Measurements from ENCODE around the gene ARMC5.

DNA sequence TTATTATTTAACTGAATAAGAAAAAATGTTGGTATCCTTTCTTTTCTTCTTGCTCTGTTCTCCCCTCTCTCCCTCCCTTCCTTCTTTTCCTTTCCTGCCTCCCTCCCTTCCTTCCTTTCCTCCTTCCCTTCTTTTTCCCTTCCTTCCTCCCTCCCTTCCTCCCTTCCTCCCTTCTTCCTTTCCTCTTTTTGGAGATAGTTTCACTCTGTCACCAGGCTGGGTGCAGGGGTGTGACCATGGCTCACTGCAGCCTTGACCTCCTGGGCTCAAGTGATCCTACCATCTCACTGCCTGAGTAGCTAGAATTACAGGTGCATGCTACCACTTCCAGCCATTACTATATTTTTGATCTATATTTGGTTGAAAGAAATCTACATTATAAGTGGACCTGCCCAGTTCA, 54.6 kb downstream of the ARMC5 start:
- TF ChIP-seq ZBTB1 (CRISPR knock-in tag; IDR thresholded peaks at IDR 0.05; ENCODE audit: borderline replicate concordance, low read depth) (no peak), ETV5 (CRISPR knock-in tag; IDR thresholded peaks at IDR 0.05; ENCODE audit: low read depth) (no peak), RREB1 (CRISPR knock-in tag; IDR thresholded peaks at IDR 0.05) (no peak), HMGN3 (IDR thresholded peaks at IDR 0.05; ENCODE audit: borderline replicate concordance, extremely low read depth, insufficient read length, low read depth, low read length) (no peak), ESRRA (IDR thresholded peaks at IDR 0.05; ENCODE audit: borderline replicate concordance, low read depth) (no peak)
